Activated CD4-positive, alpha-beta T cell treated with anti-CD3 and anti-CD28 coated beads, Interleukin-10, Interleukin-2, amounts not matched to agents 100 ng/mL and 50 ng/mL, durations not matched to agents 16 hours and 8 hours (primary cell): ENCODE data around the gene KCNMA1.
"Not testable (repeated sequence)": the region's sequence is repeated elsewhere in the genome, so short reads cannot be mapped to it uniquely, and the experiment has no call there.

Source experiments
- DNase-seq: peaks from one replicate; pipeline ENCODE4 v3.0.0-alpha.2; 2020

The KCNMA1 gene

DNA sequence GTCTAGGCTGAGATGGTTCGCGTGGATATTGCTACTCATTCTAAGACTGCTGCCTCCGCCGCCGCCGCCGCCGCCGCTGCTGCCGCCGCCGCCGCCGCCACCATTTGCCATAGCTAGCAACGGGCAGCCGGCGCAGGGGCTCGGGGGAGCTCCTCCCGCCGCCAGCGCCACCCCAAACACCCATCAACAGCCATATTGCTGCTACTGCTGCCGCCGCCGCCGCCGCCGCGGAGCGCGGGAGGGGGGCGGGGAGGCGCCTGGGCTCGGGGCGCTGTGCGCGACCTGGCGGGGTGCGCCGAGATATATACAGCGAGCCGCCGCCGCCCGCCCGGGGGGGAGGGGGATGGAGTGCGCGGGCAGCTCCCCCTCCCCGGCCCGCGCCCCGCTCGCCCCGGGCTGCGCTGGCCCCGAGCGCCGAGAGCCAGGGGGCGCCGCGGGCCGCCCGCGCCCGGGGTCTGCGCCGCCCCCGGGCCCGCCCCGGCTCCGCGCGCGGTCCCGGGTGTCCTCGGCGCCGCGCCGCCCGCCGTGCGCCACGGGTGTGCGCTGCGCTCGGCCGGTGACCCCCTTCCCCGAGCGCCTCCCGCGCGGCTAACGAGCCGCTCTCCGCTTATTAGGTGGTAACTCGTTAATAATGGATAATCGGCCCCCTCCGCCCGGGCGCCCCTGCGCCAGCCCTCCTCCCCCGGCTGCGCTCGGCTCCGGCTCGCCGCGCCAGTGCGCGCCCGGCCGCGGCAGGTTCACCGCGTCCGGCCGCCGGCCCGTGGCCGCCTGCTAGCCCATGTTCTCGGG lies at the start of gene KCNMA1:
TSS of gene KCNMA1 (minus strand) at position 277 of the 789 bp plus-strand sequence.
- DNase-seq: peak; percentile 7

GRCh38 chr10:77686650-77687417 lies 49.2 kb upstream of the KCNMA1 start:
- no peak for DNase-seq

DNA sequence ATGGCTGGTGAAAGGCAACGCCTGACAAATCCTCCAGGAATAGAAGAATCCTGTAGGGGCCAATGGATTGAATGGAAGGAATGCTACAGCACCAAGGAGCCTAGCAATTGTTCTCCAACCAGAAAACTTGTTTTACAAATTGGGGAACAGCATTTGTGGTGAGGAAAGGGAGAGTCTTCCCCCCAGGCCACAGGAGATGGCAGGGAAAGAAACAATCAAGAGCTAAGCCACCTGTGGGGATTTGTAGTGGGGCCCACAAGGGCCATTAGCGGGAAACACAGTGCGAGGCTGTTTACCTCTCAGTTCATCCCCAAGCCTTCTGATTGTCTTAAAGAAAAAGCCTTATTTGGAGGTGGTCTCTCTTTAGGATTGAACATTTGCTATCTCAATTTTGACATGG lies 48.5 kb upstream of the KCNMA1 start:
- DNase-seq: no peak

GRCh38 chr10:77685432-77685831 lies 47.8 kb upstream of the KCNMA1 start:
- no peak for DNase-seq

DNA sequence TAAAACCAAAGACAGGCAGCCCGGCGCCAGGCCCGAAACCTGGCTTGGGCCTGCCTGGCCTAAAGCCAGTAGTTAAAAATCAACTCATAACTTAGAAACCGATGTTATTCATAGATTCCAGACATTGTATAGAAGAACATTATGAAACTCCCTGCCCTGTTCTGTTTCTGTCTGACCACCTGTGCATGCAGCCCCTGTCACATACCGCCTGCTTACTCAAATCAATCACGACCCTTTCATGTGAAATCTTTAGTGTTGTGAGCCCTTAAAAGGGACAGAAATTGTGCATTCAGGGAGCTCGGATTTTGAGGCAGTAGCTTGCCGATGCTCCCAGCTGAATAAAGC lies 45.5 kb upstream of the KCNMA1 start:
- DNase-seq: not testable (repeated sequence)

- no peak for DNase-seq
Observed at GRCh38 chr10:77682393-77683087, 44.9 kb upstream of the KCNMA1 start.

DNA sequence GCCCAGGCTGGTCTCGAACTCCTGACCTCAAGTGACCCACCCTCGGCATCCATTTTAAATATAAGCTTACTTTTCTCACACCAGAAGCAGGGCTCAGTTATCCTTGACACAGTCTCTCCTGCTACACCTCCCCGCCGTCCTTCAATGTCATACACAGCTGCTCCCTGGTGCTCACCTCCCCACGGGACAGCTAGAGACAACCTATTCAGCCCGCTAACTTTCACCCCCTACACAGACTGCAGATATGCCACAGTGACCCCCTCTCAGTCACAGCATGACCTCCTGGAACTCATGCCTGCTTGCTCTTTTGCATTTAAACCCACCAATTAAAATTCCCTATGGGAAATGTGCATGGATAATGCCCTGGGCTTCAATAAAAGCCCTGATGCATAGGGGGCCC lies 44.2 kb upstream of the KCNMA1 start:
- DNase-seq: no peak

DNA sequence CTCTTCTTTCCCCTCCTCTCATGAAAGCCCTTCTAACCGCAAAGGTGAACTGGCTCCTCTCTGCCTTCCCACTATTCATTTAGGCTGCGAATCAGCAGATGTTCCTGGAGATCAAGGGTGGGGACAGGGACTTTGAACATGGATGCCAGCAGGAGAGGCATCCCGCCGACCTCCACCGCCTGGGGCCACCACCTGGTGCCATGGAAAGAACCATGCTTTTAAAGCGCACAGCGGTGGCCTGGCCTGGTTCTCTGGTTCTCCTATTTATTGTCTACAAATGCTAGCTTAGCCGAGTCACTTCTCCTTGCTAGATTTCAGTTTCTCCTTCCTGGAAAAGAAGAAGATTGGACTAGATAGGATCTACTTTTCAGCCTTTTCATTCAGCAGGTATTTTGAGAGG lies 43.2 kb upstream of the KCNMA1 start:
- DNase-seq: no peak

GRCh38 chr10:77680065-77680464 lies 42.5 kb upstream of the KCNMA1 start:
- no peak for DNase-seq

DNA sequence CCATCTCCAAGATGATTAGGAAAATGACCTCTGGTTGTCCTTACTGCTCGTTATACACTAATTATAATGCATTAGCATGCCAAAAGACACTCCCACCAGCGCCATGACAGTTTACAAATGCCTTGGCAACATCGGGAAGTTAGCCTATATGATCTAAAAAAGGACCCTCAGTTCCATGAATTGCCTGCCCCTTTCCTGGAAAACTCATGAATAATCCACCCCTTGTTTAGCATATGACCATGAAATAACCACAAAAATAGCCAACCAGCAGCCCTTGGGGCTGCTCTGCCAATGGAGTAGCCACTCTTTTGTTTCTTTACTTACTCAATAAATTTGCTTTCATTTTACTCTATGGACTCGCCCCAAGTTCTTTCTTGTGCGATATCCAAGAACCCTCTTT lies 41.6 kb upstream of the KCNMA1 start:
- DNase-seq: no peak

- no peak for DNase-seq
Observed at GRCh38 chr10:77678146-77678545, 40.5 kb upstream of the KCNMA1 start.

- no peak for DNase-seq
Observed at GRCh38 chr10:77675347-77675746, 37.7 kb upstream of the KCNMA1 start.

DNA sequence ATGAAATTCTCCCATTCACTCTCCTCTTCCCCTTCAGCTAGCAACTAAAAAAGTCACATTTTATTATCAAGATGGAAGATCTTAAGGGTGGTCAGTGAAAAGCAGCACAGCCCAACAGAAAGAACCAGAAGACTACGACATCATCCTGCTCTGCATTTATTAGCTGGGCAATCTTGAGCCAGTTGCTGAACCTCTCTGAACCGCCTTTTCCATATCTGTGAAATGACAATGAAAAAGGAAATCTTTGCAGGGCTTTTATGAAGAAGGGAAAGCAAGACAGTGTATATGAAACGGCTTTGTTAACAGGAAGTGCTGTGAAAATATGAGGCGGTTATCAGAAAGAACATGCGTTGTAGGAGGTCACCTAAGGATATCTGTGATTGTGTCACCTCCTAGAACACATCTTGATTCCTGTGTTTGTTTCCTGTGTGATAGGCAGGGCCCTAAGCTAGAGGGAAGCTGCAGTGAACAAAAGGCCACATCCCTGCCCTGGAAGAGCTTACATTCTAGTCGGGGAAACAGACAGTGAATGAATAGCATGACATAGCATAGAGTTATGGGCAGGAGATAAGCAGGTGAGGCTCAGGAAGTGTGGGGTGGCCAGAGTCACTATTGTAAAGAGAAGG lies 36.0 kb upstream of the KCNMA1 start:
- DNase-seq: no peak

- DNase-seq: no peak
Observed at GRCh38 chr10:77673101-77673500, 35.5 kb upstream of the KCNMA1 start.

- DNase-seq: no peak
Observed at GRCh38 chr10:77671594-77672252, 34.1 kb upstream of the KCNMA1 start.

DNA sequence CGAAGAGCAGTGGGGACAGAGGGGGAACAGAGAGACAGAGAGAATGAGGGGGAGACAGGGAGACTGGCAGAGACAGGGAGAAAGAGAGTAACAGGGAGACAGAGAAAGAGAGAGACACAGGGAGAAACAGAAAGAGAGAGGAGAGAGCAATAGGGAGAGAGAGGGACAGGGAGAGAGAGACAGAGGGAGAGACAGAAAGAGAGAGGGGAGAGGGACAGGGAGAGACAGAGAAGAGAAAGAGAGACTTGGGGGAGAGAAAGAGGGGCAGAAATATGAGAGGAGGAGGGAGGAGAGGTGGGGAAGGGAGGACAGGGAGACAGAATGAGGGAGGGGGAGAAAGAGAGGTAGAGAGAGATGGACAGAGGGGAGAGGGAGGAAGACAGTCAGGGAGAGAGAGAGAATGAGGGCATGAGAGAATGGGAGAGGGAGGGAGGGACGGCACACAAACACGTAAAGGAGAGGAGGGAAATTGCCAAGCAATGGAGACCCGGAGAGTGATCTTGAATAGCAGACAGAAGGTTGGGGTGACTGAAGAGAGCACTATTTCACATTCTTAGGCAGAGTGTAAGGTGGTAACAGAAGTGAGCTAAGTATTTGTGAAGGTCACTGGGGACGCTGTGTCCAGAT lies 33.3 kb upstream of the KCNMA1 start:
- no peak for DNase-seq

DNA sequence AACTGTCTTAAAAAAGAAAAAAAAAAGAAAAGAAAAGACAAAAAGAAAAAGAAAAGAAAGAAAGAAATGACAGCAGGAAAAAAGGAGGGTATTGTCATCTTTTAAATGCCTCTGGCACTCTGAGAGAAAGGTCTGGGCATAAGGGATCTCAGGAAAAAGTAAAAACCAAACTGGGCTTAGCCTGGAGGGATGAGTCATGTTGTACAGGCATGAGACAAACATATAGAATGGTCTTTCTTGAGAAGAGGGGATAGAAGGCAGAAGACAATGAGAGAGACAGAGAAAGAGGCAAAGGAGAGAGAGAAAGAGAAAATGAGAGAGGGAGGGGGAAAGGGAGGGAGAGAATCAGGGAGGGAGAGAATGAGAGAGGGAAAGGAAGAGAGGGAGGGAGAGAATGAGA lies 32.3 kb upstream of the KCNMA1 start:
- DNase-seq: no peak

DNA sequence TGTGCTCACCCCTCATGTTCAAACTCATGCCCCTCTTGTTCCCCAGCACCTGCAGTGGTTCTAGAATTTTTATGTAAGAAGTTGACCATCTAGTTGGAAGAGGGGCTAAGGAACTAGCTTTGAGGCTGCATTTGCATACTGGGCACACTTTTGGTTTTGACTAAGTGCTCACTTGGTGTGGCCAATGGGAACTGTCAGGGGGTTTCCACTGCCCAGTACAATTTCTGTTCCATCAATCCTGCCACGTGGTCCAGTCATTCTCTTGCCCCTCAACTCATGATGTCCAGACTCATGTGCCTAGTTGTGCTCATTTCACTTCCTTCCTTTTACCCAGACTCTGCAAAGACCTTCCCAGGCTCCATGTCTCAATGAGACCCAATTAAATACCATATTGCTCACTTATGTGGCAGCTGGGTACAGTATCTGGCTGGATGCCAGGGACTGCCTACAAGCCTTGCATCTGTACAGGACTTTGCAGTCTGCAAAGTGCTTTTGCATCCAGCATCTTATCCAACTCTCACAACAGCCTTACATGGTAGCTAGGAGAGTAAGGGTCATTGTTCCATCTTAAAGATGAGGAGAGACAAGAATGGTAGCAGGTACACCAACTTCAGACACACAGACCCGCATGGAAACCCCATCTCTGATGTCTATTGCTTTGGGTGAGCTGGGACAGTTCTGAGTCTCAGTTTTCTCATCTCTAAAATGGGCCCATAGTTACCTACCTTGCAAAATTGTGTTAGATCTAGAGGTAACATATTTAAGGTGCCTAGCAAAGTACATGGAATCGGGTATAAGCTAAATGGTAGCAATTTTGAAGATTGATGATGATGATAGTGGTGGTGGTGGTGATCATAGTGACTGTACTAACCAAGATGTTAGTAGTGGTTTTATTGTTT lies 30.1 kb upstream of the KCNMA1 start:
- no peak for DNase-seq

GRCh38 chr10:77666821-77667220 lies 29.2 kb upstream of the KCNMA1 start:
- DNase-seq: no peak

- DNase-seq: no peak
Observed at GRCh38 chr10:77664696-77665095, 27.1 kb upstream of the KCNMA1 start.

GRCh38 chr10:77664008-77664407 lies 26.4 kb upstream of the KCNMA1 start:
- DNase-seq: no peak
